Measurements from ENCODE around the gene ZNF699. TPM values are rescaled to one million over a fixed set of nuclear protein-coding genes. Genes with fewer than 3 reads are reported as not detected.
A peak's percentile ranks its signal among the peaks of the same experiment; 100 is the strongest.
"Not testable (repeated sequence)": the region's sequence is repeated elsewhere in the genome, so short reads cannot be mapped to it uniquely, and the experiment has no call there.

Gene ZNF699
- total RNA-seq, 1 donor from 2014 or later, result 5.3 TPM

DNA sequence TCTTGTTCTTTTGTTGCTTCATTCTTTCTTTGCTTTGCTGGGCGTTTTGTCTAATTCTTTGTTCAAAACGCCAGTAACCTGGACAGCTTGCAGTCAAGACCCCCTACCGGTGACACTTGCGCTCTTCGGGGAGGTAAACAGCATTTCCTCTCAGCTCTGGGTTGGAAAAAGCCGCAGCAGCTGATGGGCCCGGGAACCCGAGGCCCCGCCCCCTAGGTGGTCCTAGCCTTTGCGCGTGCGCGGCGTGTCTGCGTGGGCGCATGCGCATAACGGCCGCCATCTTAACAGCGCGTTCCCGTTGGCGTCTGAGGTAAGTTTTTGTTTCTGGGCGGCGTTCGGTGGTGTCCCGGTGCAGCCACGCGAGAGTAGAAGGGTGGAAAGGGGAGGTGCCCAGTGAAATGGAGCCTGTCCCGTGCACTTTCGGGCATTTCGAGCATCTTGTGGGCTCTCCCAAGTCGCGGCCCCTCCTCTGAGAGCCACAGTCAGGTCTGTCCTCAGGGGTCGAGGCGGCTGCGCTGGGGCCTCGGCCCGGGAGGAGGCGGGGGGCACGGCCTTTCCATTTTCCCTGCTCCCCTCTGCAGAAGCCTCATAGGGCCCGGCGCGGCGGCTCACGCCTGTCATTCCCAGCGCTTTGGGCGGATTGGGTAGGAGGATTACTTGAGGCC is 14.4 kb upstream of the ZNF699 start, which contains the start of gene ZNF559:
Gene ZNF559, plus strand, starts transcription at position 261 of the 665 bp plus-strand sequence. CDS start 14,371 bp downstream, outside the sequence.
- H3K27ac ChIP-seq, result peak within 1 kb of the TSS; percentile 92
- H3K4me1 ChIP-seq, result peaks cover 6% of the 10 kb centered on the region
- H3K9me3 ChIP-seq, result peaks cover 23% of the 10 kb centered on the region
- TF ChIP-seq, protein P1, sequence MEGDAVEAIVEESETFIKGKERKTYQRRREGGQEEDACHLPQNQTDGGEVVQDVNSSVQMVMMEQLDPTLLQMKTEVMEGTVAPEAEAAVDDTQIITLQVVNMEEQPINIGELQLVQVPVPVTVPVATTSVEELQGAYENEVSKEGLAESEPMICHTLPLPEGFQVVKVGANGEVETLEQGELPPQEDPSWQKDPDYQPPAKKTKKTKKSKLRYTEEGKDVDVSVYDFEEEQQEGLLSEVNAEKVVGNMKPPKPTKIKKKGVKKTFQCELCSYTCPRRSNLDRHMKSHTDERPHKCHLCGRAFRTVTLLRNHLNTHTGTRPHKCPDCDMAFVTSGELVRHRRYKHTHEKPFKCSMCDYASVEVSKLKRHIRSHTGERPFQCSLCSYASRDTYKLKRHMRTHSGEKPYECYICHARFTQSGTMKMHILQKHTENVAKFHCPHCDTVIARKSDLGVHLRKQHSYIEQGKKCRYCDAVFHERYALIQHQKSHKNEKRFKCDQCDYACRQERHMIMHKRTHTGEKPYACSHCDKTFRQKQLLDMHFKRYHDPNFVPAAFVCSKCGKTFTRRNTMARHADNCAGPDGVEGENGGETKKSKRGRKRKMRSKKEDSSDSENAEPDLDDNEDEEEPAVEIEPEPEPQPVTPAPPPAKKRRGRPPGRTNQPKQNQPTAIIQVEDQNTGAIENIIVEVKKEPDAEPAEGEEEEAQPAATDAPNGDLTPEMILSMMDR (IDR thresholded peaks at IDR 0.05), result peak; percentile 42
- ATAC-seq (peak; percentile 99), DNase-seq (peak; percentile 97)
- peak within 1 kb of the TSS; percentile 95 for H3K4me3 ChIP-seq
- no peaks in the 10 kb centered on the region for H3K27me3 ChIP-seq
- H3K36me3 ChIP-seq, result no peaks in the 10 kb centered on the region
- intact Hi-C loops (cut with DNase I), result no loop called here

DNA sequence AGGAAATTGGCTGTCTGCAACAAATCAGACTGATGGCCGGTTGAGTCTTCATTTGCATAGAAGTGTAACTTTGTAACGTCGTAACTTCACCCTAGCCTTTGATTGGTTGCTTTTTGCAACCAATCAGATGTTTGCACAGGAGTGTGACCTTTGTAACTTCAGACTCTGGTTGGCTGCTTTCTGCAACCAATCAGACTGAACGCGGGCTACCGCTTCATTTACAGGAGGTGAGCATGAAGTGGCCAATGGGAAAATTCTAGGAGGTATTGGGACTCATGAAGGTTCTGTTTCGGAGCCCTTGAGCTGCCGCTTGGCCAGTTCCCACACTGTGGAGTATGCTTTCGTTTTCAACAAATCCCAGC is 13.9 kb upstream of the ZNF699 start:
- Histone ChIP-seq H3K27ac (peak overlapping the region; percentile 92), H3K4me1 (peaks cover 6% of the 10 kb centered on the region), H3K9me3 (peaks cover 18% of the 10 kb centered on the region), H3K4me3 (peak overlapping the region; percentile 95), H3K36me3 (no peaks in the 10 kb centered on the region), H3K27me3 (no peaks in the 10 kb centered on the region)
- ATAC-seq (peak; percentile 67), DNase-seq (peak; percentile 71)
- TF ChIP-seq, protein P1 (IDR thresholded peaks at IDR 0.05), result no peak
- intact Hi-C loops (cut with DNase I), result no loop called here

GRCh38 chr19:9322201-9322600 is 12.6 kb upstream of the ZNF699 start:
- H3K36me3 ChIP-seq; H3K4me3 ChIP-seq; H3K9me3 ChIP-seq; H3K27me3 ChIP-seq; H3K4me1 ChIP-seq; H3K27ac ChIP-seq; DNase-seq; ATAC-seq; intact Hi-C loops (cut with DNase I): not testable (repeated sequence)

DNA sequence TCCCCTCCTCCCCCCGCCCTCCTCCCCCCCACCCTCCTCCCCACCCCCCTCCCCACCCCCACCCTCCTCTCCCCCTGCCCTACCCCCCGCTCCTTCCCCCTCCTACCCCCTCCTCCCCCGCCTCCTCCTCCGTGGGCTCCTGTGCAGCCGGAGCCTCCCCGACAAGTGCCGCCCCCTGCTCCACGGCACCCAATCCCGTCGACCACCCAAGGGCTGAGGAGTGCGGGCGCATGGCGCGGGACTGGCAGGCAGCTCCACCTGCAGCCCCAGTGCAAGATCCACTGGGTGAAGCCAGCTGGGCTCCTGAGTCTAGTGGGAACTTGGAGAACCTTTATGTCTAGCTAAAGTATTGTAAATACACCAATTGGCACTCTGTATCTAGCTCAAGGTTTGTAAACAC is 12.1 kb upstream of the ZNF699 start:
- DNase-seq; H3K27ac ChIP-seq; H3K27me3 ChIP-seq; intact Hi-C loops (cut with DNase I); H3K4me3 ChIP-seq; H3K4me1 ChIP-seq; ATAC-seq; H3K9me3 ChIP-seq; H3K36me3 ChIP-seq: not testable (repeated sequence)

DNA sequence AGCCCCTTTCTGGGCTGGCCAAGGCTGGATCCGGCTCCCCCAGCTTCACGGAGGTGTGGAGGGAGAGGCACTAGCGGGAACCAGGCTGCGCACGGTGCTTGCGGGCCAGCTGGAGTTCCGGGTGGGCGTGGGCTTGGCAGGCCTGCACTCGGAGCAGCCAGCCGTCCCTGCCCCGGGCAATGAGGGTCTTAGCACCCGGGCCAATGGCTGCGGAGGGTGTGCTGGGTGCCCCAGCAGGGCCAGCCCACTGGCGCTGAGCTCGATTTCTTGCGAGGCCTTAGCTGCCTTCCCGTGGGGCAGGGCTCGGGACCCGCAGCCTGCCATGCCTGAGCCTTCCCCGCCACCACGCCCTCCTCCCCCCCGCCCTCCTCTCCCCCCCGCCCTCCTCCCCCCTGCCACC is 11.7 kb upstream of the ZNF699 start:
- no peak for ATAC-seq
- H3K27me3 ChIP-seq, result no peaks in the 10 kb centered on the region
- no peak for DNase-seq
- H3K4me1 ChIP-seq, result peaks cover 6% of the 10 kb centered on the region
- H3K4me3 ChIP-seq, result no peak overlapping the region
- no peaks in the 10 kb centered on the region for H3K36me3 ChIP-seq
- H3K9me3 ChIP-seq, result no peaks in the 10 kb centered on the region
- H3K27ac ChIP-seq, result no peak overlapping the region
- intact Hi-C loops (cut with DNase I), result no loop called here
- TF ChIP-seq, protein P1 (IDR thresholded peaks at IDR 0.05), result no peak

- ATAC-seq, result no peak
- intact Hi-C loops (cut with DNase I), result no loop called here
Measured at GRCh38 chr19:9313756-9314155, 4.1 kb upstream of the ZNF699 start.

More at GRCh38 chr19:9313756-9314155, 4.1 kb upstream of the ZNF699 start:
- DNase-seq, result no peak
- peaks cover 1% of the 10 kb centered on the region for H3K4me1 ChIP-seq
- no peaks in the 10 kb centered on the region for H3K27me3 ChIP-seq
- TF ChIP-seq, protein P1 (IDR thresholded peaks at IDR 0.05), result no peak
- H3K9me3 ChIP-seq, result no peaks in the 10 kb centered on the region
- no peak overlapping the region for H3K27ac ChIP-seq
- no peak overlapping the region for H3K4me3 ChIP-seq
- H3K36me3 ChIP-seq, result no peaks in the 10 kb centered on the region
